GM18909 (cell line): ENCODE measurements around the gene MEGF6.

ENCODE experiments used
- ATAC-seq: cut with Tn5 transposase; IDR thresholded peaks from one replicate; pipeline ENCODE4 v1.9.1; 2021; ENCODE audit warnings: mild to moderate bottlenecking; ENCODE audit not compliant: unreplicated experiment, poor library complexity

Gene MEGF6

GRCh38 chr1:3609769-3610526, 1.4 kb downstream of the MEGF6 start:
- ATAC-seq = no peak

- ATAC-seq = no peak
Measured at GRCh38 chr1:3609016-3609768, 2.1 kb downstream of the MEGF6 start.

DNA sequence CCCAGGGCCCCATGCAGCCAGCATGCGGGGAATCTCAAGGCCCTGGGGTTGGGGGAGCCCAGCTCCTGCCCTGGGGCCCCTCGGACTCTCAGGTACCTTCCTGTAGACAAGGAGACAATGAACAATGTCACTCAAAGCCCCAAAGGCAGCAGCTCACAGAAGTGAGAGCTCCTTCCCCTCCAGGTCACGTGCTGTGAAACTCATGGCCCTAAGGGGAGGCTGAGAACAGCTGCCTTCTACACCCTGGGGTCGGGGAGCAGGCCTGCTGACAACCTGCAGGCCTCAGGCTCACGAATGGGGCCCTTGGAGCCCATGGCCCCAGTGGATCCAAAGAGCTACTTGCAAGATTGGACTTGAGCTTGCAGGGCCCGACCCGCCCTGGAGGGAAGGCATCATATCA, 3.2 kb downstream of the MEGF6 start:
- no peak for ATAC-seq

DNA sequence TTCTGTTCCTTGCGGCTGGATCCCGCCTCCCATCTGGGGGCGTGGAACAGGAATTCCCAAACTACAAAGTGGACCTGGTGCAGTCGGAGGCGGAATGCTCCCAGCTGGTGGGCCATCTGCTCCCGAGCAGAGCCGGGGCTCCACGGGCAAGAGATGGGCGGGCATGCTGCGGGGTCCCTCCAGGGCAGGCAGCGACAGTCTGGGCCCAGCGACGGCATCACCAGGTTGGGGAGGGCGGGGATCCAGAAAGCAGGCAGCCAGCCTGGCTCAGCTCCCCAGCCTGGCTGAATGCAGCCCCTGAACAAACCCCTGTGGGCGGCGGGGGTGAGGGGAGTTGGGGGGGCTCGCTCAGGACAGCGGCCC, 3.6 kb downstream of the MEGF6 start:
- ATAC-seq = no peak

GRCh38 chr1:3606779-3607702, 4.3 kb downstream of the MEGF6 start:
- ATAC-seq = no peak

DNA sequence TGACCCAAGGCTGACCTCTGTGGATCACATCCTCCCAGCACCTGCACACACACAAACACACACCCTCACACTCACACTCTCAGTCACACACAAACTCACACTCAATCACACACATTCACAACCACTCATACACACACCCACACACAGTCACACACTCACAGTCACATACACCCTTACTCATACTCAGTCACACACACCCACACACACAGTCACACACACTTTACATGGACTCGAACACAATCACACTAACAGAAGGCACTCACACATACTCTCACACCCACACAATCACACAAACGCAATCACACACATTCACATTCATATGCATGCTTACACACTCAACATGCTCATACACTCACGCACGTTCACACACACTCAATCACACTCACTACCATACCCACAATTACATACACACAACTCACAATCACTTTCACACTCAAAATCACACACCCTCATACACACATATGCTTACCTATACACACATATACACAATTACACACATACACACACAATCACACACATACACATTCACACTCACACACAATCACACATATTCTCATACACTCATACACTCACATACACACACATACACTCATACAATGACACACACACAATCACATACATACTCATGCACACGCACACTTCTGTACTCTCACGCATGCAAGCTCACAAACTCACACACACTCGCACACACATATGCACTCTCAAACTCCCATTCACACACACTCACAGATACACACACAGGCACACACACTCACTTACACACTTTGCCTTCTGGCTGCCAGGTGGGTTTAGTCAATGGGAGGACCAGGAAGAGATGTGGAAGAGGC, 6.1 kb downstream of the MEGF6 start:
- ATAC-seq = no peak

- no peak for ATAC-seq
Measured at GRCh38 chr1:3604468-3604974, 6.8 kb downstream of the MEGF6 start.

GRCh38 chr1:3603571-3604467, 7.5 kb downstream of the MEGF6 start:
- ATAC-seq = no peak

DNA sequence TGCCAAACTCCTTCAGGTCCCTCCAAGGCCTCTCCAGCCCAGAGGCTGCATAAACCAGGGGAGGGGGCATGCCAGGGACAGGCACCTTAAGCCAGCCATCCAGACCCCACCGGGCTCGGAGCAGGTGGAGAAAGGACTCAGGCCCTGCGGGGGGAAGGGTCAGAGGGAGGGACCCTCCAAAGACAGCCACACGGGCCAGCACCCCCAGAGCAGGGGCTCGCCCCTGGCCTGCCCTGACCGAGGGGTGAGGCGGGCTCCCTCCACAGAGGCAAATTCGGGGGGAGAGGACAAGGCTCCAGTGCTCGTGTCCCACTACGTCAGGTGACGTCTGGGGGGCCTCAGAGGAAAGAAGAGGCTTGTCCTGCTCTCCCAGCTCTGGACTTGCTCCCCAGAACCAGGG, 8.2 kb downstream of the MEGF6 start:
- ATAC-seq = no peak

- ATAC-seq = no peak
Measured at GRCh38 chr1:3602375-3602774, 8.9 kb downstream of the MEGF6 start.

GRCh38 chr1:3601743-3602142, 9.6 kb downstream of the MEGF6 start:
- ATAC-seq = no peak

- no peak for ATAC-seq
Measured at GRCh38 chr1:3600354-3600753, 11.0 kb downstream of the MEGF6 start.

- no peak for ATAC-seq
Measured at GRCh38 chr1:3599816-3600215, 11.5 kb downstream of the MEGF6 start.

GRCh38 chr1:3599286-3599811, 12.0 kb downstream of the MEGF6 start:
- ATAC-seq = no peak

GRCh38 chr1:3598522-3599285, 12.6 kb downstream of the MEGF6 start:
- ATAC-seq = no peak

DNA sequence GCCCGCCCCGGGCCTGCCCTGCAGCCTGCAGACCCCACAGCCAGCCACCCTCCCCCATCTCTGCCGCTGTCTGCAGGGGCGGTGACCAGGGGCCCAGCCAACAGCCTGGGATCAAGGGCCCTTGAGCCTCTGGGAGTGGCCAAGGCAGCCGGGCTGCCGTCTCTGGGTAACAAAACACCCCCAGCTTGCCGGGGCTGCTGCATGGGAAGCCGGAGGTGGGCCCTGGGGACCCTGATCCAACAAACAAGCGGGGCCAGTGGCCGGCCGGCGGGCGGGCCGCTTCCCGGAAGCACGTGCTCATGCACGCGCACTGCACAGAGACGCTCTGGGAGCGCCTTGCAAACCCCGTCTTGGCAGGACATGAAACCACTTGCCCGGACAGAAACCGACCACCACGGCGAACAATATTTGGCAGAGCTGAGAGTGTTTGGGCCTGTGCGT, 13.2 kb downstream of the MEGF6 start:
- ATAC-seq = no peak

DNA sequence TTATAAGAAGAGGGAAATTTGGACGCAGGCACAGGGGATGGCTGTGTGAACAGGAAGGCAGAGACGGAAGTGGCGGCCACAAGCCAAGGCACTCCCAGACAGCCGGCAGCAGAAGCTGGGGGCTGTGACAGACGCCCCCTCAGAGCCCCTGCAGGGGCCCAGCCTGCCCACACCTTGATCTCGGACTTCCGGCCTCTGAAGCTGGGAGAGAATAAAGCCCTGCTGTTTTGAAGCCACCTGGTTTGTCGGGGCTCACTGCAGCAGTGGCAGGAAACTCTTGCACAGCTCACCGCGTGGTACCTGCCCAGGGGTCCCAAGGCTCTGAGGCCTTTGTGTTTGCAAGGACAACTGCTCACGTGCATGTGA, 13.7 kb downstream of the MEGF6 start:
- ATAC-seq = no peak
